Gastrocnemius medialis (tissue), 4 donors: Measurements from ENCODE around the gene MBD3L4.

Experiments used
- CTCF ChIP-seq, 5 experiments: fragments of 450-650 bp in 3 of 5; fragments of 200-600 bp in 2 of 5; sonication (generic) in 2 of 5; IDR thresholded peaks in 4 of 5; conservative IDR thresholded peaks in 1 of 5; 1 replicate in 4 of 5; 2 replicates in 1 of 5; pipeline ENCODE4 v1.5.1; 2016 to 2019; ENCODE audit warnings: antibody characterized with exemption in 5 of 5, mild to moderate bottlenecking in 3 of 5, moderate library complexity in 3 of 5
- POLR2A ChIP-seq, 2 donors: fragments of 450-650 bp; IDR thresholded peaks; one replicate each; pipeline ENCODE4 v1.6.1; 2017; ENCODE audit warnings: antibody characterized with exemption in 2 of 2, mild to moderate bottlenecking in 2 of 2, moderate library complexity in 2 of 2

- no peak for TF ChIP-seq CTCF (IDR thresholded peaks at IDR 0.05 in 4 of 5, conservative IDR thresholded peaks at IDR 0.05 in 1 of 5)
- TF ChIP-seq POLR2A (IDR thresholded peaks at IDR 0.05): no peak
These were observed 28.6 kb upstream of the MBD3L4 start for GRCh38 chr19:7068599-7068998.
